ENCODE data around the gene SPATA13. TPM values are rescaled to one million over a fixed set of nuclear protein-coding genes. Genes with fewer than 3 reads are reported as not detected.

SPATA13 gene
- total RNA-seq, 1 experiment from 2014 or later = 14.1 TPM

GRCh38 chr13:24269821-24270220, 109.3 kb downstream of the SPATA13 start:
- H3K4me1 ChIP-seq (ENCODE audit: insufficient read depth, low read length) = no peaks in the 10 kb centered on the region
- H3K27ac Mint-ChIP-seq = no peak overlapping the region
- no peak overlapping the region for H2AFZ ChIP-seq (ENCODE audit: low read length)
- H3K9me3 ChIP-seq (ENCODE audit: control insufficient read depth, low read depth, low read length) = no peaks in the 10 kb centered on the region
- no peak overlapping the region for H3K18ac ChIP-seq (ENCODE audit: insufficient read length, low read depth, low read length)
- H3K9ac ChIP-seq (ENCODE audit: extremely low read depth, insufficient read length, low read length) = no peak overlapping the region
- H3T11ph ChIP-seq (ENCODE audit: low read length) = no peak overlapping the region
- no peak overlapping the region for H2BK20ac ChIP-seq (ENCODE audit: low read depth, low read length, poor library complexity, severe bottlenecking)
- no peaks in the 10 kb centered on the region for H4K20me1 ChIP-seq (ENCODE audit: control insufficient read depth, insufficient read depth, insufficient read length)
- no peak overlapping the region for H2BK5ac ChIP-seq (ENCODE audit: insufficient read length, low read length)
- H3K9me3 Mint-ChIP-seq = no peaks in the 10 kb centered on the region
- H3K79me2 ChIP-seq (ENCODE audit: insufficient read depth, low read length) = no peaks in the 10 kb centered on the region
- no peak overlapping the region for H2AK5ac ChIP-seq (ENCODE audit: insufficient read length, low read length)
- no peak overlapping the region for H4K5ac ChIP-seq (ENCODE audit: insufficient read length, low read depth, low read length)
- no peak overlapping the region for H4K8ac ChIP-seq (replicated peaks; ENCODE audit: insufficient read length, low read depth, low read length)
- no peak overlapping the region for H3K4me3 Mint-ChIP-seq
- WGBS (ENCODE audit: extremely low coverage, insufficient read length, low lambda C conversion rate) = no CpG with 5 or more reads among the region's 4 CpGs
- H3K27me3 ChIP-seq (ENCODE audit: insufficient read depth, low read length) = no peaks in the 10 kb centered on the region
- no peak overlapping the region for H3K23ac ChIP-seq (ENCODE audit: insufficient read length, low read depth, low read length)
- H3K56ac ChIP-seq (ENCODE audit: insufficient read length, low read depth, low read length) = no peak overlapping the region
- no peak overlapping the region for H3K4ac ChIP-seq (ENCODE audit: low read depth, low read length)
- H3K27me3 Mint-ChIP-seq (ENCODE audit: low read depth) = no peaks in the 10 kb centered on the region; the same call in 1 of the 2 replicates
- H3K4me1 Mint-ChIP-seq = peaks cover 6 to 17% of the 10 kb centered on the region in 2 experiments
- TF ChIP-seq CTCF (conservative IDR thresholded peaks at IDR 0.05) = no peak
- no peaks in the 10 kb centered on the region for H3K79me1 ChIP-seq (ENCODE audit: insufficient read depth, low read depth, low read length, poor library complexity, severe bottlenecking)
- DNase-seq = no peak
- no peak overlapping the region for H3K14ac ChIP-seq (ENCODE audit: insufficient read depth, low read length)
- no peak overlapping the region for H4K91ac ChIP-seq (ENCODE audit: insufficient read length, low read depth, low read length)
- no peaks in the 10 kb centered on the region for H3K36me3 Mint-ChIP-seq (ENCODE audit: insufficient read depth in 1 of 3, low read depth in 3 of 3)
- no peak overlapping the region for H3K27ac ChIP-seq (ENCODE audit: insufficient read length, low read depth, low read length)
- no peak overlapping the region for H2BK15ac ChIP-seq (ENCODE audit: low read depth, low read length)
- H2BK120ac ChIP-seq (ENCODE audit: low read depth, low read length, poor library complexity, severe bottlenecking) = no peak overlapping the region
- H2BK12ac ChIP-seq (ENCODE audit: insufficient read length, low read depth, low read length) = no peak overlapping the region
- H3K4me2 ChIP-seq (ENCODE audit: insufficient read depth, insufficient read length, low read length) = no peak overlapping the region
- no peaks in the 10 kb centered on the region for H3K23me2 ChIP-seq (ENCODE audit: insufficient read length, low read depth, low read length, poor library complexity, severe bottlenecking)

All from H9 (cell line).